ENCODE measurements around the gene MRS2.

DNA sequence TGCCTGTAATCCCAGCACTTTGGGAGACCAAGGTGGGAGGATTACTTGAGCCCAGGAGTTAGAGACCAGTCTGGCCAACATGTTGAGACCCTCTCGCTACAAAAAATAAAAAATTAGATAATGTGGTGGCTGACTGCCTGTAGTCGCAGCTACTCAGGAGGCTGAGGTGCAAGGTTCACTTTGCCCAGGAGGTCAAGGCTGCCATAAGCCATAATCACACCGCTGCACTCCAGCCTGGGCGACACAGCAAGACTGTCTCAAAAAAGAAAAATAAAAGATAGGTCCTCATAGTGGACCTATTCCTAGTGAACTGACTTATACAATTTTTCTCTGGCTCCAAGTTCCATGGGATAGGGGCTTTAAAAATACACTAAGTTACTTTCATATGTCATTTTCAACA, 41.9 kb downstream of the MRS2 start:
- TF ChIP-seq, protein P1, sequence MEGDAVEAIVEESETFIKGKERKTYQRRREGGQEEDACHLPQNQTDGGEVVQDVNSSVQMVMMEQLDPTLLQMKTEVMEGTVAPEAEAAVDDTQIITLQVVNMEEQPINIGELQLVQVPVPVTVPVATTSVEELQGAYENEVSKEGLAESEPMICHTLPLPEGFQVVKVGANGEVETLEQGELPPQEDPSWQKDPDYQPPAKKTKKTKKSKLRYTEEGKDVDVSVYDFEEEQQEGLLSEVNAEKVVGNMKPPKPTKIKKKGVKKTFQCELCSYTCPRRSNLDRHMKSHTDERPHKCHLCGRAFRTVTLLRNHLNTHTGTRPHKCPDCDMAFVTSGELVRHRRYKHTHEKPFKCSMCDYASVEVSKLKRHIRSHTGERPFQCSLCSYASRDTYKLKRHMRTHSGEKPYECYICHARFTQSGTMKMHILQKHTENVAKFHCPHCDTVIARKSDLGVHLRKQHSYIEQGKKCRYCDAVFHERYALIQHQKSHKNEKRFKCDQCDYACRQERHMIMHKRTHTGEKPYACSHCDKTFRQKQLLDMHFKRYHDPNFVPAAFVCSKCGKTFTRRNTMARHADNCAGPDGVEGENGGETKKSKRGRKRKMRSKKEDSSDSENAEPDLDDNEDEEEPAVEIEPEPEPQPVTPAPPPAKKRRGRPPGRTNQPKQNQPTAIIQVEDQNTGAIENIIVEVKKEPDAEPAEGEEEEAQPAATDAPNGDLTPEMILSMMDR (IDR thresholded peaks at IDR 0.05; ENCODE audit: insufficient read depth, low read length) = no peak
- TF ChIP-seq POLR2AphosphoS5 (IDR thresholded peaks at IDR 0.05; ENCODE audit: low read depth) = no peak
- TF ChIP-seq, protein P2, sequence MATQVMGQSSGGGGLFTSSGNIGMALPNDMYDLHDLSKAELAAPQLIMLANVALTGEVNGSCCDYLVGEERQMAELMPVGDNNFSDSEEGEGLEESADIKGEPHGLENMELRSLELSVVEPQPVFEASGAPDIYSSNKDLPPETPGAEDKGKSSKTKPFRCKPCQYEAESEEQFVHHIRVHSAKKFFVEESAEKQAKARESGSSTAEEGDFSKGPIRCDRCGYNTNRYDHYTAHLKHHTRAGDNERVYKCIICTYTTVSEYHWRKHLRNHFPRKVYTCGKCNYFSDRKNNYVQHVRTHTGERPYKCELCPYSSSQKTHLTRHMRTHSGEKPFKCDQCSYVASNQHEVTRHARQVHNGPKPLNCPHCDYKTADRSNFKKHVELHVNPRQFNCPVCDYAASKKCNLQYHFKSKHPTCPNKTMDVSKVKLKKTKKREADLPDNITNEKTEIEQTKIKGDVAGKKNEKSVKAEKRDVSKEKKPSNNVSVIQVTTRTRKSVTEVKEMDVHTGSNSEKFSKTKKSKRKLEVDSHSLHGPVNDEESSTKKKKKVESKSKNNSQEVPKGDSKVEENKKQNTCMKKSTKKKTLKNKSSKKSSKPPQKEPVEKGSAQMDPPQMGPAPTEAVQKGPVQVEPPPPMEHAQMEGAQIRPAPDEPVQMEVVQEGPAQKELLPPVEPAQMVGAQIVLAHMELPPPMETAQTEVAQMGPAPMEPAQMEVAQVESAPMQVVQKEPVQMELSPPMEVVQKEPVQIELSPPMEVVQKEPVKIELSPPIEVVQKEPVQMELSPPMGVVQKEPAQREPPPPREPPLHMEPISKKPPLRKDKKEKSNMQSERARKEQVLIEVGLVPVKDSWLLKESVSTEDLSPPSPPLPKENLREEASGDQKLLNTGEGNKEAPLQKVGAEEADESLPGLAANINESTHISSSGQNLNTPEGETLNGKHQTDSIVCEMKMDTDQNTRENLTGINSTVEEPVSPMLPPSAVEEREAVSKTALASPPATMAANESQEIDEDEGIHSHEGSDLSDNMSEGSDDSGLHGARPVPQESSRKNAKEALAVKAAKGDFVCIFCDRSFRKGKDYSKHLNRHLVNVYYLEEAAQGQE (IDR thresholded peaks at IDR 0.05; ENCODE audit: insufficient replicate concordance, low read depth) = no peak
